Astrocyte (in vitro differentiated cells and primary cell): ENCODE data around the gene BTLA. TPM values are rescaled to one million over a fixed set of nuclear protein-coding genes. Genes with fewer than 3 reads are reported as not detected.

ENCODE experiments used
- DNase-seq: peaks from one replicate; pipeline ENCODE4 v3.0.0-alpha.2; 2010; ENCODE audit warnings: low read depth
- FAIRE-seq: peaks from 2 replicates; lab custom pipeline; 2011; peaks lifted over from hg19 to GRCh38; lab: Jason Lieb, UNC
- H2AFZ ChIP-seq: 2 replicates; pipeline ENCODE4 v1.6.0; 2012; ENCODE audit warnings: low read depth, low read length, inconsistent platforms
- H3K27ac ChIP-seq: 2 replicates; pipeline ENCODE4 v1.5.1; 2011; ENCODE audit warnings: low read depth, low read length, inconsistent platforms
- H3K27me3 ChIP-seq: 2 replicates; pipeline ENCODE4 v1.6.0; 2011; ENCODE audit warnings: low read length, inconsistent platforms; ENCODE audit not compliant: insufficient read depth
- H3K36me3 ChIP-seq: 2 replicates; pipeline ENCODE4 v1.5.1; 2011; ENCODE audit warnings: low read length, inconsistent platforms; ENCODE audit not compliant: insufficient read depth
- H3K4me1 ChIP-seq: 2 replicates; pipeline ENCODE4 v1.5.1; 2011; ENCODE audit warnings: low read length, inconsistent platforms; ENCODE audit not compliant: insufficient read depth
- H3K4me2 ChIP-seq: 2 replicates; pipeline ENCODE4 v1.6.0; 2012; ENCODE audit warnings: low read length, inconsistent platforms
- H3K4me3 ChIP-seq: 2 replicates; pipeline ENCODE4 v1.5.1; 2011; ENCODE audit warnings: low read depth, mild to moderate bottlenecking, low read length, inconsistent platforms; ENCODE audit not compliant: insufficient read depth
- H3K79me2 ChIP-seq: 2 replicates; pipeline ENCODE4 v1.6.0; 2012; ENCODE audit warnings: mild to moderate bottlenecking, low read length, inconsistent platforms; ENCODE audit not compliant: insufficient read depth
- H3K9ac ChIP-seq: 2 replicates; pipeline ENCODE4 v1.6.0; 2012; ENCODE audit warnings: mild to moderate bottlenecking, low read length, inconsistent platforms
- H3K9me3 ChIP-seq: 2 replicates; pipeline ENCODE4 v1.5.1; 2012; ENCODE audit warnings: low read depth, mild to moderate bottlenecking, low read length, inconsistent platforms; ENCODE audit not compliant: insufficient read depth
- H4K20me1 ChIP-seq: 2 replicates; pipeline ENCODE4 v1.6.0; 2012; ENCODE audit warnings: low read length, inconsistent platforms; ENCODE audit not compliant: insufficient read depth
- H3K27ac Mint-ChIP-seq: one replicate; pipeline ENCODE4 v1.8.0; 2021; ENCODE audit warnings: mild to moderate bottlenecking, mixed read lengths; ENCODE audit not compliant: unreplicated experiment
- H3K27me3 Mint-ChIP-seq: one replicate; pipeline ENCODE4 v1.8.0; 2021; ENCODE audit warnings: low read depth, mixed read lengths; ENCODE audit not compliant: unreplicated experiment
- H3K36me3 Mint-ChIP-seq: one replicate; pipeline ENCODE4 v1.8.0; 2021; ENCODE audit warnings: low read depth, mixed read lengths; ENCODE audit not compliant: unreplicated experiment
- H3K4me1 Mint-ChIP-seq: one replicate; pipeline ENCODE4 v1.8.0; 2021; ENCODE audit warnings: low read depth, mixed read lengths; ENCODE audit not compliant: unreplicated experiment
- H3K4me3 Mint-ChIP-seq: one replicate; pipeline ENCODE4 v1.8.0; 2021; ENCODE audit warnings: mild to moderate bottlenecking, moderate library complexity, mixed read lengths; ENCODE audit not compliant: unreplicated experiment
- H3K9me3 Mint-ChIP-seq: one replicate; pipeline ENCODE4 v1.8.0; 2021; ENCODE audit warnings: mild to moderate bottlenecking, mixed read lengths; ENCODE audit not compliant: unreplicated experiment
- CTCF ChIP-seq: IDR thresholded peaks from 2 replicates; pipeline ENCODE4 v1.5.1; 2011; ENCODE audit warnings: low read depth, mild to moderate bottlenecking, inconsistent platforms, low read length, moderate library complexity; ENCODE audit not compliant: insufficient read depth
- EZH2 ChIP-seq: IDR thresholded peaks from 2 replicates; pipeline ENCODE4 v1.6.1; 2012; ENCODE audit warnings: mild to moderate bottlenecking, low read length, inconsistent platforms; ENCODE audit not compliant: insufficient read depth
- total RNA-seq: library from RNA; stranded (reverse); gene quantifications from 2 replicates; pipeline ENCODE4 v1.2.1, GENCODE V29; 2021

The BTLA gene
- total RNA-seq, 1 donor from 2014 or later: not detected

GRCh38 chr3:112486811-112487505 lies 12.3 kb downstream of the BTLA start:
- Histone ChIP-seq H3K79me2 (no peaks in the 10 kb centered on the region), H3K9me3 (no peaks in the 10 kb centered on the region), H3K27ac (no peak overlapping the region), H3K4me3 (no peak overlapping the region), H3K9ac (no peak overlapping the region), H3K4me2 (no peak overlapping the region), H3K36me3 (no peaks in the 10 kb centered on the region), H3K27me3 (no peaks in the 10 kb centered on the region), H3K4me1 (no peaks in the 10 kb centered on the region), H2AFZ (no peak overlapping the region), H4K20me1 (no peaks in the 10 kb centered on the region)
- Mint-ChIP-seq H3K9me3 (no peaks in the 10 kb centered on the region), H3K27me3 (no peaks in the 10 kb centered on the region), H3K36me3 (no peaks in the 10 kb centered on the region), H3K27ac (no peak overlapping the region), H3K4me1 (no peaks in the 10 kb centered on the region), H3K4me3 (no peak overlapping the region)
- no peak for DNase-seq
- no peak for TF ChIP-seq CTCF
- no peak for TF ChIP-seq EZH2
- no peak for FAIRE-seq

GRCh38 chr3:112484352-112484751 lies 14.9 kb downstream of the BTLA start:
- Histone ChIP-seq H3K79me2 (no peaks in the 10 kb centered on the region), H4K20me1 (no peaks in the 10 kb centered on the region), H3K9ac (no peak overlapping the region), H2AFZ (no peak overlapping the region), H3K27ac (no peak overlapping the region), H3K4me2 (no peak overlapping the region), H3K9me3 (no peaks in the 10 kb centered on the region), H3K27me3 (no peaks in the 10 kb centered on the region), H3K36me3 (no peaks in the 10 kb centered on the region), H3K4me3 (no peak overlapping the region), H3K4me1 (no peaks in the 10 kb centered on the region)
- Mint-ChIP-seq H3K36me3 (no peaks in the 10 kb centered on the region), H3K27me3 (no peaks in the 10 kb centered on the region), H3K9me3 (no peaks in the 10 kb centered on the region), H3K4me3 (no peak overlapping the region), H3K27ac (no peak overlapping the region), H3K4me1 (no peaks in the 10 kb centered on the region)
- FAIRE-seq (no peak), DNase-seq (no peak)
- TF ChIP-seq CTCF (no peak), EZH2 (no peak)

GRCh38 chr3:112482675-112483074 lies 16.6 kb downstream of the BTLA start:
- Histone ChIP-seq H3K36me3 (no peaks in the 10 kb centered on the region), H3K9ac (no peak overlapping the region), H4K20me1 (no peaks in the 10 kb centered on the region), H3K27ac (no peak overlapping the region), H3K79me2 (no peaks in the 10 kb centered on the region), H3K4me3 (no peak overlapping the region), H2AFZ (no peak overlapping the region), H3K27me3 (no peaks in the 10 kb centered on the region), H3K4me1 (no peaks in the 10 kb centered on the region), H3K9me3 (no peaks in the 10 kb centered on the region), H3K4me2 (no peak overlapping the region)
- no peak for FAIRE-seq
- Mint-ChIP-seq H3K27me3 (no peaks in the 10 kb centered on the region), H3K4me3 (no peak overlapping the region), H3K4me1 (no peaks in the 10 kb centered on the region), H3K36me3 (no peaks in the 10 kb centered on the region), H3K27ac (no peak overlapping the region), H3K9me3 (no peaks in the 10 kb centered on the region)
- no peak for DNase-seq
- TF ChIP-seq CTCF (no peak), EZH2 (no peak)
